HepG2 (cell line): ENCODE data around the gene THUMPD2. TPM values are rescaled to one million over a fixed set of nuclear protein-coding genes. Genes with fewer than 3 reads are reported as not detected.

Source experiments
- ATAC-seq: fragments of 200-7000 bp; cut with Tn5 transposase; 3 replicates; pipeline ENCODE4 v1.9.1; 2020; ENCODE audit warnings: mild to moderate bottlenecking, moderate library complexity
- BruUV-seq: library from RNA; stranded (reverse); fragments of 400-500 nt; replicated peaks from 2 replicates; lab custom pipeline; 2021; lab: Mats Ljungman, UMichigan
- CTCF ChIA-PET: fragments of 300-600 bp; formaldehyde crosslinking; extraction: SDS; loops from one replicate; lab custom pipeline; 2021; ENCODE audit warnings: low total read pairs, inconsistent platforms, low intra/inter-chr PET ratio; lab: Yijun Ruan, JAX
- POLR2A ChIA-PET: fragments of 350-600 bp; sonication (Branson Sonifier 250); formaldehyde crosslinking; loops from one replicate; lab custom pipeline; 2020; ENCODE audit warnings: antibody characterized with exemption, inconsistent platforms; lab: Yijun Ruan, JAX
- DNase-seq: peaks from one replicate; pipeline ENCODE4 v3.0.0-alpha.2; 2015; ENCODE audit warnings: low spot score
- FAIRE-seq: peaks from 3 replicates; lab custom pipeline; 2011; peaks lifted over from hg19 to GRCh38; lab: Jason Lieb, UNC
- H2AFZ ChIP-seq: one replicate; pipeline ENCODE4 v1.6.1; 2011; ENCODE audit warnings: low read length, inconsistent platforms
- H3K27ac ChIP-seq: fragments of 300-600 bp; 3 replicates; pipeline ENCODE4 v1.8.0; 2011; ENCODE audit warnings: mixed run types, mild to moderate bottlenecking, mixed read lengths, low read length, inconsistent platforms; ENCODE audit not compliant: insufficient read depth; ENCODE audit errors: extremely low read length
- H3K27me3 ChIP-seq, 2 experiments: fragments of 200-600 bp in 1 of 2; 2 replicates in 1 of 2; 3 replicates in 1 of 2; pipeline versions ENCODE4 v1.6.0 to v1.8.0; 2011; ENCODE audit warnings: low read length in 2 of 2, mild to moderate bottlenecking in 2 of 2, moderate library complexity in 2 of 2, inconsistent platforms in 1 of 2; ENCODE audit not compliant: insufficient read depth in 2 of 2, control insufficient read depth in 1 of 2
- H3K36me3 ChIP-seq, 2 experiments: fragments of 200-600 bp in 1 of 2; replicated peaks in 1 of 2; 2 replicates in 1 of 2; 3 replicates in 1 of 2; pipeline versions ENCODE4 v1.5.1 to v1.8.0; 2011; ENCODE audit warnings: low read length in 2 of 2, inconsistent platforms in 1 of 2; ENCODE audit not compliant: insufficient read depth in 2 of 2, control insufficient read depth in 1 of 2
- H3K4me1 ChIP-seq: 2 replicates; pipeline ENCODE4 v1.5.1; 2012; ENCODE audit warnings: low read length, inconsistent platforms; ENCODE audit not compliant: insufficient read depth
- H3K4me2 ChIP-seq: 2 replicates; pipeline ENCODE4 v1.6.0; 2011; ENCODE audit warnings: low read depth, low read length, inconsistent platforms
- H3K4me3 ChIP-seq, 3 experiments: fragments of 200-600 bp in 1 of 3; sonication (generic), shearing (Covaris generic) in 1 of 3; replicated peaks in 1 of 3; 2 replicates each; pipeline ENCODE4 v1.5.1; 2011 to 2016; ENCODE audit warnings: low read length in 3 of 3, inconsistent platforms in 2 of 3, low read depth in 2 of 3, mild to moderate bottlenecking in 2 of 3, control low read depth in 1 of 3, mixed read lengths in 1 of 3; ENCODE audit not compliant: insufficient read depth in 1 of 3
- H3K79me2 ChIP-seq: one replicate; pipeline ENCODE4 v1.6.1; 2011; ENCODE audit warnings: low read length, inconsistent platforms; ENCODE audit not compliant: insufficient read depth
- H3K9ac ChIP-seq: 2 replicates; pipeline ENCODE4 v1.6.0; 2011; ENCODE audit warnings: mild to moderate bottlenecking, low read depth, low read length, inconsistent platforms; ENCODE audit not compliant: insufficient read depth
- H3K9me3 ChIP-seq: 2 replicates; pipeline ENCODE4 v1.5.1; 2012; ENCODE audit warnings: mild to moderate bottlenecking, low read length
- H4K20me1 ChIP-seq: 2 replicates; pipeline ENCODE4 v1.6.0; 2011; ENCODE audit warnings: inconsistent platforms, mild to moderate bottlenecking, low read length, moderate library complexity; ENCODE audit not compliant: insufficient read depth
- CHCHD3 ChIP-seq: sonication (generic); formaldehyde crosslinking; IDR thresholded peaks from 2 replicates; pipeline ENCODE4 v1.8.0; 2022; ENCODE audit warnings: mild to moderate bottlenecking, missing genetic modification reagents, moderate library complexity
- ELF3 ChIP-seq: IDR thresholded peaks from 2 replicates; pipeline ENCODE4 v1.6.1; 2016; ENCODE audit warnings: missing genetic modification reagents, missing compliant biosample characterization
- GABPA ChIP-seq, 2 experiments: IDR thresholded peaks; 2 replicates each; pipeline ENCODE4 v1.6.1; 2011 to 2016; ENCODE audit warnings: low read depth in 2 of 2, low read length in 1 of 2, missing biosample characterization in 1 of 2, missing genetic modification characterization in 1 of 2
- HES4 ChIP-seq: sonication (generic); formaldehyde crosslinking; IDR thresholded peaks from 2 replicates; pipeline ENCODE4 v1.9.0; 2021; ENCODE audit warnings: mild to moderate bottlenecking, missing genetic modification reagents, borderline replicate concordance
- IKZF5 ChIP-seq: IDR thresholded peaks from 2 replicates; pipeline ENCODE4 v1.6.1; 2018; ENCODE audit warnings: missing genetic modification reagents, mild to moderate bottlenecking, missing compliant biosample characterization
- KDM2A ChIP-seq: sonication (generic); formaldehyde crosslinking; IDR thresholded peaks from 2 replicates; pipeline ENCODE4 v1.4.0; 2020; ENCODE audit warnings: low read depth, missing genetic modification reagents, borderline replicate concordance
- MEIS2 ChIP-seq: sonication (generic); formaldehyde crosslinking; IDR thresholded peaks from 2 replicates; pipeline ENCODE4 v1.9.0; 2021; ENCODE audit warnings: mild to moderate bottlenecking, missing genetic modification reagents
- NCOA2 ChIP-seq: sonication (generic); formaldehyde crosslinking; IDR thresholded peaks from 2 replicates; pipeline ENCODE4 v1.8.0; 2022; ENCODE audit warnings: inconsistent platforms
- PRMT3 ChIP-seq: sonication (generic); formaldehyde crosslinking; IDR thresholded peaks from 2 replicates; pipeline ENCODE4 v1.8.1; 2022; ENCODE audit warnings: low read depth, mild to moderate bottlenecking, moderate library complexity, missing genetic modification reagents, borderline replicate concordance
- SETDB1 ChIP-seq: sonication (generic); formaldehyde crosslinking; IDR thresholded peaks from 2 replicates; pipeline ENCODE4 v1.5.1; 2020; ENCODE audit warnings: missing genetic modification reagents, mild to moderate bottlenecking, borderline replicate concordance
- ZBTB10 ChIP-seq: sonication (generic); formaldehyde crosslinking; IDR thresholded peaks from 2 replicates; pipeline ENCODE4 v1.4.0; 2020; ENCODE audit warnings: missing genetic modification reagents, borderline replicate concordance
- ZNF235 ChIP-seq: sonication (generic); formaldehyde crosslinking; IDR thresholded peaks from 2 replicates; pipeline ENCODE4 v1.8.1; 2023; ENCODE audit warnings: mild to moderate bottlenecking, missing genetic modification reagents, borderline replicate concordance
- ZNF556 ChIP-seq: sonication (generic); formaldehyde crosslinking; IDR thresholded peaks from 2 replicates; pipeline ENCODE4 v1.4.0; 2020; ENCODE audit warnings: mild to moderate bottlenecking, missing genetic modification reagents, borderline replicate concordance
- ZNF746 ChIP-seq: sonication (generic); formaldehyde crosslinking; IDR thresholded peaks from 2 replicates; pipeline ENCODE4 v1.8.0; 2022; ENCODE audit warnings: mild to moderate bottlenecking, missing genetic modification reagents
- WGBS: methylation state at CpG from one replicate; pipeline ENCODE4 v1.1.6; 2017; ENCODE audit warnings: low lambda C conversion rate; 5-methylcytosine and 5-hydroxymethylcytosine counted together
- in situ Hi-C: cut with HindIII; loops from 2 replicates; pipeline ENCODE4 v1.10.0; 2017; ENCODE audit warnings: low pct_unique_long_range_greater_than_20kb; ENCODE audit not compliant: extremely low pct_ligation_motif_present
- intact Hi-C: fragments of 100-400 bp; cut with micrococcal nuclease; formaldehyde crosslinking; loops from one replicate; pipeline ENCODE4 v1.10.0; 2022; ENCODE audit not compliant: unreplicated experiment
- polyA plus RNA-seq, 8 experiments: library from polyadenylated mRNA; depleted of rRNA in 3 of 8; stranded (reverse) in 7 of 8; unstranded in 1 of 8; fragments of >200 nt; fragmentation: Illumina TruSeq in 4 of 8; extraction: Trizol in 4 of 8; gene quantifications; 2 replicates each; pipeline versions ENCODE4 v1.2.1 to v1.2.3, GENCODE V29; 2011 to 2016; ENCODE audit warnings: low read depth in 4 of 8, missing spikeins in 1 of 8, mixed read lengths in 1 of 8; ENCODE audit not compliant: insufficient read depth in 1 of 8
- total RNA-seq, 5 experiments: library from RNA; depleted of rRNA; stranded (reverse); fragments of >200 nt; fragmentation: Illumina TruSeq; extraction: Trizol; gene quantifications; 2 replicates each; pipeline ENCODE4 v1.2.3, GENCODE V29; 2016; ENCODE audit warnings: low read depth in 1 of 5

The THUMPD2 gene
- total and polyA plus RNA-seq, 2 of the 13 experiments (the other 11 are each of a cell fraction or from before 2014, with no cell fraction given) = 11.8 to 15.6 TPM

- ChIA-PET POLR2A (no interaction called here), CTCF (no interaction called here)
- no peak for DNase-seq
- Histone ChIP-seq H3K27ac (no peak overlapping the region), H3K4me1 (peaks cover 35% of the 10 kb centered on the region), H3K9me3 (no peaks in the 10 kb centered on the region), H3K27me3 (no peaks in the 10 kb centered on the region), H4K20me1 (peaks cover 9% of the 10 kb centered on the region; the same call in 1 of the 2 replicates), H3K36me3 (peaks cover 5 to 39% of the 10 kb centered on the region in 2 experiments), H3K4me2 (no peak overlapping the region), H3K4me3 (no peak overlapping the region), H3K9ac (no peak overlapping the region), H3K79me2 (peaks cover 56% of the 10 kb centered on the region), H2AFZ (no peak overlapping the region)
- in situ Hi-C loops = no loop called here
- no peak for ATAC-seq
- TF ChIP-seq ZBTB10 (no peak), CHCHD3 (CRISPR knock-in tag) (no peak), PRMT3 (CRISPR knock-in tag) (no peak), NCOA2 (CRISPR knock-in tag) (no peak), HES4 (no peak), KDM2A (no peak), MEIS2 (no peak), GABPA (IDR thresholded peaks at IDR 0.05; ENCODE audit: low read depth, low read length) (no peak), GABPA (CRISPR knock-in tag; IDR thresholded peaks at IDR 0.05; ENCODE audit: low read depth) (no peak), ZNF556 (CRISPR knock-in tag) (no peak), ZNF746 (CRISPR knock-in tag) (no peak), IKZF5 (CRISPR knock-in tag) (no peak), ZNF235 (CRISPR knock-in tag) (no peak), SETDB1 (CRISPR knock-in tag) (no peak), ELF3 (no peak)
- FAIRE-seq = no peak
- 93% methylated on average over 1 of the region's 1 CpG for WGBS
- BruUV-seq = no TSS peak
- intact Hi-C loops = no loop called here
Observed at GRCh38 chr2:39772812-39773152, 6.3 kb downstream of the THUMPD2 start.
